Germinal center (tissue), 1 donor: Measurements from ENCODE around the gene SCTR.
A peak's percentile ranks its signal among the peaks of the same experiment; 100 is the strongest.

ENCODE experiments used
- DNase-seq: peaks from one replicate; pipeline ENCODE4 v3.0.0; 2012; ENCODE audit warnings: mixed read lengths, low spot score

The SCTR gene

GRCh38 chr2:119442850-119443249 is 81.4 kb downstream of the SCTR start:
- no peak for DNase-seq

GRCh38 chr2:119442226-119442619 is 82.1 kb downstream of the SCTR start:
- no peak for DNase-seq

- DNase-seq: no peak
Measured at GRCh38 chr2:119441376-119442225, 82.7 kb downstream of the SCTR start.

GRCh38 chr2:119440873-119441272 is 83.4 kb downstream of the SCTR start:
- DNase-seq: no peak

GRCh38 chr2:119440501-119440870 is 83.8 kb downstream of the SCTR start:
- DNase-seq: no peak

GRCh38 chr2:119439574-119440500 is 84.4 kb downstream of the SCTR start:
- no peak for DNase-seq

GRCh38 chr2:119438726-119439284 is 85.5 kb downstream of the SCTR start:
- DNase-seq: no peak

GRCh38 chr2:119438128-119438656 is 86.1 kb downstream of the SCTR start:
- no peak for DNase-seq

- no peak for DNase-seq
Measured at GRCh38 chr2:119436993-119437772, 87.1 kb downstream of the SCTR start.

- DNase-seq: no peak
Measured at GRCh38 chr2:119435953-119436297, 88.4 kb downstream of the SCTR start.

GRCh38 chr2:119435081-119435952 is 89.0 kb downstream of the SCTR start:
- DNase-seq: no peak

GRCh38 chr2:119434664-119435063 is 89.6 kb downstream of the SCTR start:
- DNase-seq: no peak

GRCh38 chr2:119433636-119434327 is 90.5 kb downstream of the SCTR start:
- no peak for DNase-seq

GRCh38 chr2:119432851-119433522 is 91.3 kb downstream of the SCTR start:
- DNase-seq: no peak

- no peak for DNase-seq
Measured at GRCh38 chr2:119431976-119432850, 92.1 kb downstream of the SCTR start.

GRCh38 chr2:119431155-119431975 is 92.9 kb downstream of the SCTR start, which contains the start of gene TMEM37:
Gene TMEM37 (plus strand): TSS chr2:119431854. CDS start chr2:119431904, 50 bp downstream.
- peak; percentile 73 for DNase-seq

- DNase-seq: no peak
Measured at GRCh38 chr2:119430023-119430498, 94.2 kb downstream of the SCTR start.
